Measurements from ENCODE around the gene ELK3. TPM values are rescaled to one million over a fixed set of nuclear protein-coding genes. Genes with fewer than 3 reads are reported as not detected.

The ELK3 gene
- total RNA-seq, 1 experiment from 2014 or later = 34.1 TPM

- intact Hi-C loops (cut with micrococcal nuclease; ENCODE audit: unreplicated experiment) = no loop called here
- Mint-ChIP-seq H3K27ac (ENCODE audit: unreplicated experiment) (no peak overlapping the region), H3K27me3 (ENCODE audit: unreplicated experiment) (no peaks in the 10 kb centered on the region), H3K4me3 (ENCODE audit: low read depth, unreplicated experiment) (no peak overlapping the region), H3K36me3 (ENCODE audit: insufficient read depth, unreplicated experiment) (peaks cover 24% of the 10 kb centered on the region), H3K9me3 (ENCODE audit: low read depth, unreplicated experiment) (no peaks in the 10 kb centered on the region), H3K4me1 (ENCODE audit: low read depth, unreplicated experiment) (peaks cover 13% of the 10 kb centered on the region)
- CTCF ChIA-PET = no interaction called here
- DNase-seq = no peak
- TF ChIP-seq, protein P1, sequence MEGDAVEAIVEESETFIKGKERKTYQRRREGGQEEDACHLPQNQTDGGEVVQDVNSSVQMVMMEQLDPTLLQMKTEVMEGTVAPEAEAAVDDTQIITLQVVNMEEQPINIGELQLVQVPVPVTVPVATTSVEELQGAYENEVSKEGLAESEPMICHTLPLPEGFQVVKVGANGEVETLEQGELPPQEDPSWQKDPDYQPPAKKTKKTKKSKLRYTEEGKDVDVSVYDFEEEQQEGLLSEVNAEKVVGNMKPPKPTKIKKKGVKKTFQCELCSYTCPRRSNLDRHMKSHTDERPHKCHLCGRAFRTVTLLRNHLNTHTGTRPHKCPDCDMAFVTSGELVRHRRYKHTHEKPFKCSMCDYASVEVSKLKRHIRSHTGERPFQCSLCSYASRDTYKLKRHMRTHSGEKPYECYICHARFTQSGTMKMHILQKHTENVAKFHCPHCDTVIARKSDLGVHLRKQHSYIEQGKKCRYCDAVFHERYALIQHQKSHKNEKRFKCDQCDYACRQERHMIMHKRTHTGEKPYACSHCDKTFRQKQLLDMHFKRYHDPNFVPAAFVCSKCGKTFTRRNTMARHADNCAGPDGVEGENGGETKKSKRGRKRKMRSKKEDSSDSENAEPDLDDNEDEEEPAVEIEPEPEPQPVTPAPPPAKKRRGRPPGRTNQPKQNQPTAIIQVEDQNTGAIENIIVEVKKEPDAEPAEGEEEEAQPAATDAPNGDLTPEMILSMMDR (IDR thresholded peaks at IDR 0.05; ENCODE audit: unreplicated experiment) = no peak
- BruUV-seq (replicated peaks) = no TSS peak
Measured at GRCh38 chr12:96224219-96224615, 30.0 kb downstream of the ELK3 start.

DNA sequence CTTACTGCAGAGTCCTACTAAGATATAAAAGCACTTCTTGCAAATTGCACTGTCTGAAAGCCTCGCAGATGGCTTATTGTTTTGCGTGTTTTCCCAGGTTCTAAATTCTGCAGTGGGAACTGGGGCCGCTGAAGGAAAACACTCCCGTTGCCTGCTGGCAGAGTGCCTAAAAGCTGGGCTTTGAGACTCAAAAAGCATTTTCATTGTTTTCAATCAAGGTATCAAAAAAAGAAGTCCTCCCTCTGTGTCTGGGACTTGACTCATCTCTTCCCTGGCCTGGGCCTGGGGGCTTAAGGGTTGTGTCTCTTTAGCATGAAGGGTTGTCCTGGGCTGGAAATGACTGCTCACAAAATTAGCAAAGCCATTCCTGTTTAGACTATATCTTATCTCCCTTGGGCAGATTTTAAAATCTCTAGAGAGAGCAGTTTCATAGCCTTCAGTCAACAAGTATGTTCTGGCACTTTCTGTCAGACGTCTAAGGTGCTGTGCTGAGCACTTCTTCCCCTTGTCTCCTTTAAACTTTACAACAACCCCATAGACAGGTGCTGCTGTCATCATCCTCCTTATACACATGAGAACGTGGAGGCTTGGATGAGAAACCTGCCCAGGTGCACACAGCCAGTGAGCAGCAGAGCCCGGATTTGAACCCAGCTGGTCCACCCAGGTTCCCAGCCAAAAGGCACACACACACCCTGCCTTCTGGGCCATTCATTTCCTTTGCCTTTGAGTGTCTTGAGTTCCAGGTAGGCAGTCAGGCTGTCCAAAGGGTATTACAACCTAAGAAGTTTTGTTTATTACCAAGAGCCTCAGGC is 31.1 kb downstream of the ELK3 start:
- no peak for DNase-seq
- CTCF ChIA-PET = no interaction called here
- H3K4me1 Mint-ChIP-seq (ENCODE audit: low read depth, unreplicated experiment) = peaks cover 3% of the 10 kb centered on the region
- BruUV-seq (replicated peaks) = no TSS peak
- no peak overlapping the region for H3K27ac Mint-ChIP-seq (ENCODE audit: unreplicated experiment)
- H3K9me3 Mint-ChIP-seq (ENCODE audit: low read depth, unreplicated experiment) = no peaks in the 10 kb centered on the region
- intact Hi-C loops (cut with micrococcal nuclease; ENCODE audit: unreplicated experiment) = no loop called here
- TF ChIP-seq, protein P1 (IDR thresholded peaks at IDR 0.05; ENCODE audit: unreplicated experiment) = no peak
- no peak overlapping the region for H3K4me3 Mint-ChIP-seq (ENCODE audit: low read depth, unreplicated experiment)
- no peaks in the 10 kb centered on the region for H3K27me3 Mint-ChIP-seq (ENCODE audit: unreplicated experiment)
- H3K36me3 Mint-ChIP-seq (ENCODE audit: insufficient read depth, unreplicated experiment) = peaks cover 17% of the 10 kb centered on the region

DNA sequence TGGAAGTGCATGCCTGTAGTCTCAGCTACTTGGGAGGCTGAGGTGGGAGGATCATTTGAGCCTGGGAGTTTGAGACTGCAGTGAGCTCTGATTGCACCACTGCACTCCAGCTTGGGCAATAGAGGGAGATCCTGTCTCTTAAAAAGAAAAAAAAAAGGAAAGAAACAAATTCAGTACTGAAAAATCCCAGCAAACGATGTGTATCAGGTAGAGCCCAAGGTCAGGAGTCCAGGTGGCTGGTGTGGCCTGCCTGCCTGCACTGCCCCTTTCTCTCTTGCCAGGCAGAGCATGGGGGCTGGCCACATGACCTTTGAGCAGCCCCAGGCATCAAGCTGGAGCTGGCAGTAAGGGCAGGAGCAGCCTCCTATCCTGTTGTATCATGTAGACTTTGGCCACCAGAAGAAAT is 31.8 kb downstream of the ELK3 start:
- no TSS peak for BruUV-seq (replicated peaks)
- H3K4me3 Mint-ChIP-seq (ENCODE audit: low read depth, unreplicated experiment) = no peak overlapping the region
- DNase-seq = no peak
- H3K27ac Mint-ChIP-seq (ENCODE audit: unreplicated experiment) = no peak overlapping the region
- no peaks in the 10 kb centered on the region for H3K27me3 Mint-ChIP-seq (ENCODE audit: unreplicated experiment)
- CTCF ChIA-PET = no interaction called here
- no peaks in the 10 kb centered on the region for H3K9me3 Mint-ChIP-seq (ENCODE audit: low read depth, unreplicated experiment)
- TF ChIP-seq, protein P1 (IDR thresholded peaks at IDR 0.05; ENCODE audit: unreplicated experiment) = no peak
- peaks cover 16% of the 10 kb centered on the region for H3K36me3 Mint-ChIP-seq (ENCODE audit: insufficient read depth, unreplicated experiment)
- intact Hi-C loops (cut with micrococcal nuclease; ENCODE audit: unreplicated experiment) = no loop called here
- no peaks in the 10 kb centered on the region for H3K4me1 Mint-ChIP-seq (ENCODE audit: low read depth, unreplicated experiment)

DNA sequence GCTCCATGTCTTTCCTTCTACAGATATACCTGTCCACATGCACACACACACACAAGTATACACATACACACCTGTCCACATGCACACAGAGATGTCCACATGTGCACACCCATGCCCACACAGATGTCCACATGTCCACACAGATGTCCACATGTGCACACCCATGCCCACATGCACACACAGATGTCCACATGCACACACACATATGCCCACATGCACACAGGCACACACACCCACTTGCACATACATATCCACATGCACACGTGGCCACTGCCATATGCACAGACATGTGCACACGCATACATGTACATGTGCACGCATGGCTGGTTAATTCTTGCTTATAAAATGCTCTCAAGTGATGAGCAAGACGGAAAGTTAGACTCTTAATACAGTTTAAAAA is 32.2 kb downstream of the ELK3 start:
- H3K36me3 Mint-ChIP-seq (ENCODE audit: insufficient read depth, unreplicated experiment) = peaks cover 16% of the 10 kb centered on the region

More for the DNA sequence above, 32.2 kb downstream of the ELK3 start:
- BruUV-seq (replicated peaks) = no TSS peak
- CTCF ChIA-PET = no interaction called here
- no peak for DNase-seq
- Mint-ChIP-seq H3K9me3 (ENCODE audit: low read depth, unreplicated experiment) (no peaks in the 10 kb centered on the region), H3K27ac (ENCODE audit: unreplicated experiment) (no peak overlapping the region), H3K27me3 (ENCODE audit: unreplicated experiment) (no peaks in the 10 kb centered on the region), H3K4me3 (ENCODE audit: low read depth, unreplicated experiment) (no peak overlapping the region), H3K4me1 (ENCODE audit: low read depth, unreplicated experiment) (no peaks in the 10 kb centered on the region)
- intact Hi-C loops (cut with micrococcal nuclease; ENCODE audit: unreplicated experiment) = no loop called here
- TF ChIP-seq, protein P1 (IDR thresholded peaks at IDR 0.05; ENCODE audit: unreplicated experiment) = no peak

Measured in Calu3 (cell line).